Measurements from ENCODE around the gene TSC22D4.

Gene TSC22D4

DNA sequence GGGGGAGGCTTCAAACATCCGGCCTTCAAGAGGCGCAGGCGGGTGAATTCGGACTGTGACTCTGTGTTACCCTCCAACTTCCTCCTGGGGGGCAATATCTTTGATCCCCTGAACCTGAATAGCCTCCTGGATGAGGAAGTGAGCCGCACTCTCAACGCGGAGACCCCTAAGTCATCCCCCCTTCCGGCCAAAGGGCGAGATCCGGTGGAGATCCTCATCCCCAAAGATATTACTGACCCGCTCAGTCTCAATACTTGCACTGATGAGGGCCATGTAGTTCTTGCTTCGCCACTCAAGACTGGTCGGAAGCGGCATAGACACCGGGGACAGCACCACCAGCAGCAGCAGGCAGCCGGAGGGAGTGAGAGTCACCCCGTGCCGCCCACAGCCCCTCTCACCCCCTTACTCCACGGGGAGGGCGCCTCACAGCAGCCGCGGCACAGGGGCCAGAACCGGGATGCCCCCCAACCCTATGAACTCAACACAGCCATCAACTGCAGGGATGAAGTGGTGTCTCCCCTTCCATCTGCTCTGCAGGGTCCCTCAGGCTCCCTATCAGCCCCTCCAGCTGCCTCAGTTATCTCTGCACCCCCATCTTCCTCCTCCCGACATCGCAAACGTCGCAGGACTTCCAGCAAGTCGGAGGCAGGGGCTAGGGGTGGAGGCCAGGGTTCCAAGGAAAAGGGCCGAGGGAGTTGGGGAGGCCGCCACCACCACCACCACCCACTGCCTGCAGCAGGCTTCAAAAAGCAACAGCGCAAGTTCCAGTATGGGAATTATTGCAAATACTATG, 48.3 kb downstream of the TSC22D4 start:
- DNase-seq (ENCODE audit: low read depth in 1 of 2, low spot score in 1 of 2) = peak in 1 of 2 donors; percentile 28

DNA sequence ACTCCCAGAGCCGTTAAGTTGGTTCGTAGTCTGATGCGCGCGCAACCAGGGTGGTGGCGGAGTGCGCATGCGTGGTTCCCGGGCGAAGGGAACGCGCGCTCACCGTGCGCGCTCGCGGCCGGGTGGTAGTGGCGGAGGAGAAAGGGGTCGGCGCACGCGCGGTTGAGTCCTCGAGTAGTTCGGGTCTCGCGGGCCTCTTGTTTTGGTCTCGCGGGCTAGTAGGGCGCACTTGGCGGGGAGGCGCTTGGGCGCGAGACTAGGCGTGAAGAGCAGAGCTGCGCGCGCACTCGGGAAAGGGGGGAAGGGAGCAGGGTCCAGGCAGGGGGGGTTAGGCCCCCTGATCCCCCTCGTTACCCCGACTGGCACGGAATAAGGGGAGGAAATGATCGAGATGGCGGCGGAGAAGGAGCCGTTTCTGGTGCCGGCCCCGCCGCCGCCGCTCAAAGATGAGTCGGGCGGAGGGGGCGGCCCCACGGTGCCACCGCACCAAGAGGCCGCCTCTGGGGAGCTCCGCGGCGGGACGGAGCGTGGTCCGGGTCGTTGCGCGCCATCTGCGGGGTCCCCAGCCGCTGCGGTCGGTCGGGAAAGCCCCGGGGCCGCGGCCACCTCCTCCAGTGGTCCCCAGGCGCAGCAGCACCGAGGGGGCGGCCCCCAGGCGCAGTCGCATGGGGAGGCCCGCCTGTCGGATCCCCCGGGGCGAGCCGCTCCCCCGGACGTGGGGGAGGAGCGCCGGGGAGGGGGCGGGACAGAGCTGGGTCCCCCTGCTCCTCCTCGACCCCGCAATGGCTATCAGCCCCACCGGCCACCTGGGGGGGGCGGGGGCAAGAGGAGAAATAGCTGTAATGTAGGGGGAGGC, 49.1 kb downstream of the TSC22D4 start, which contains the start of gene MEPCE:
Gene MEPCE, plus strand, starts transcription at position 195 of the 856 bp plus-strand sequence. Its CDS starts 188 bp downstream, at position 383.
- peak; percentile 94 to 96 for DNase-seq (ENCODE audit: low read depth in 1 of 2, low spot score in 1 of 2)

DNA sequence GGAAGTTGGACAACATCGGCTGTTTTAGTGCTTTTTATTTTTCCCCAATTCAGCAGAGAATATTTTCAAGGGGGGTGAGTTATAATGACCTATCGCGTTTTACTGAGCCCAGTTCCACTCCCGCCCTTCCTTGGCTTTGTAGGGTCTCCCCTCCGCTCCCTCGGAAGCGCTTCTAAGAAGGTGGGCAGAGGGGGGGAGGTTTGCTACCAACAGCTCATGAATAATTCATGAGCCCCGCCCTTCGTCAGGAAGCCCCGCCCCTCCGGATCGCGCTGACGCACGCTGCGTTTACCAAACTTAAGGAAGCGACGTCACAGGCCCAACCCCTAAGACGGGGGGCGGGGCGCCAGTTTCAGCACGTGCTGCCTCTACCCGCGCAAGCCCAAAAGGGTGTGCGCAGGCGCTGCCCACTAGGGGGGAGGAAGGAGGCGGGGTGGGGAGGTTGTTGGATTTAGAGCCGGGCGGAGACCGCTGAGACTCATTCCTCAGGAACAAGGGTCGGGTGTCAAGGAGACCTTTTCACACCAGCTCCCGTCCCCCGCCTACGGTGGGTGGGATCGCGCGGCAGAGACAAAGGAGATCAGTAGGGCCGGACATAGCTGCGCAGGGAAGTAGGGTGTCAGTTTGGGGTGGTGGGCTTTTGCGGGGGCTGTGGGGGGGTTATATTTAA, 49.9 kb downstream of the TSC22D4 start:
- DNase-seq (ENCODE audit: low read depth in 1 of 2, low spot score in 1 of 2) = peak; percentile 100

DNA sequence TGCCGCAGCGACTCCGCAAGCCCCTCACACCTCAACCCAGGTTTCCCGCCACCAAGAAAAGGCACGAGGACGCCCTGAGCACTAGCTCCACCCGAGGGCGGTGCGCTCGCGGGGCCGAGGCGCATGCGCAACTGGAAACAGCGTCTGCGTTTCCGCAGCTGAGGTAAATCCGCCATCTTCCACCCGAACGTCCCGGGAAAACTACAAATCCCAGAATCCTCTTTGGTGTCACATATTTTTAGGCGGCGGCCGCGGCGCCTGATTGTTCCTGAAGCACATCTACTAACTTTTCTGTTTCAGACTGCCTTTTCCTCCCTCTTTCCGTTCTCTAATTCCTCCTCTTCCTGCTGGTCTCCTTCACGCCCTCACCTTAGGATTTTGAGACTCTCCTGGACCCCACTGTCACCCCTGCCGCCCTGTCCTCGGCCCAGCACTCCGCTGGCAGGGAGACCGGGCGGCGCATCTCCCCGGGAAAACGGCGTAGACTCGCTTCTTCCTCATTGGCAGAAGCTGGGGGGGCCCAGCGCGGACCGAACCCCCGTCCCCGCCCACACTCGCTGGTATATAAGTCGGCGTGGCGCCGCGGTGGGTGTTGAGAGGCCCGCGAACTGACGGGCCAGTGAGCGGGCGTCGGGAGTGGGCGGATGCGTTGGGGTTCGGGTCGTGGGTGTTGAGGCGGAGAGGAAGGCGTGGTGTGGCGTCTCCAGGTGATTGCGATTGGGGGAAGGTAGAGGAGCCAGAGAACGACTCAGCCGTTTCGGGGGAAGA, 50.6 kb downstream of the TSC22D4 start, which contains the start of gene ZCWPW1:
Gene ZCWPW1, minus strand, starts transcription at position 505 of the 768 bp plus-strand sequence. CDS start 8,054 bp downstream, outside the sequence.
- peak; percentile 90 to 95 for DNase-seq (ENCODE audit: low read depth in 1 of 2, low spot score in 1 of 2)

DNA sequence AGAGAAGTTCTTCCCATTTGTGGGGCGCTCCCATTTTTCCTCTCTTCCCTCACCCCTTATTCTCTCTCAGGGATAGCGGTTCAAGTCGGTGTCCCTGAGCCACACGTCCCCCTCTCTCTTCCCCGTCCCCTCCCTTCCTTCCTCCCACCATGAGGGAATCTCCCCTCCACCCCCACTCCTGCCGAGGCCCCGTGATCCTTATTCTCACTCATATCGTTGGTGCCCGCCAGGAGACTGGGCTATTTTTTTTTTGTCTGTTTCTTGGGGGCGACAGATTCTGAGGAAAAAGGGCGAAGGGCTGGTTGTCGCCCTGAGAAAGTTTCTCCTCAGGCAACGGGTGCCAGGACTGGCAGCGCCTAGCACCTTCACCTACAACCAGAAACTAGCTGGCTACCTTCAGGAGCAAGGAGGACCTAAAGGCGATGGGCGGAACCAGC, 51.2 kb downstream of the TSC22D4 start:
- no peak for DNase-seq (ENCODE audit: low read depth in 1 of 2, low spot score in 1 of 2)

DNA sequence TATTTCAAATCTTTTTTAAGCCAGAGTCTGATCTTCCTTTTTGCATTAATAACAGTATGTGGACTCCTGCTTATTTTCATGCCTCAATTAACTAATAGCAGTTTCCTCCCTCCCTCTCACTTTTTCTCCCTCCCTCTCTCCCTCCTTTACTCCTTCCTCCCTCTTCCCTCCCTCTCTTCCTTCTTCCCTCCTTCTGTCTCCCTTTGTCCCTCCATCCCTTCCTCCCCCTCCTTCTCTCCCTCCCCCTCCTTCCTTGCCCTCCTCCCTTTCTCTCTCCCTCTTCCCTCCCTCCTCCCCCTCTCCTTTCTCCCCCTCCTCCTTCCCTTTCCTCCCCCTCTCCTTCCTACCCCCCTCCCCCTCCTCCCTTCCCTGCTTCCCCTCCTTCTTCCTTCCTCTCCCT, 52.5 kb downstream of the TSC22D4 start:
- DNase-seq (ENCODE audit: low read depth in 1 of 2, low spot score in 1 of 2) = no peak

DNA sequence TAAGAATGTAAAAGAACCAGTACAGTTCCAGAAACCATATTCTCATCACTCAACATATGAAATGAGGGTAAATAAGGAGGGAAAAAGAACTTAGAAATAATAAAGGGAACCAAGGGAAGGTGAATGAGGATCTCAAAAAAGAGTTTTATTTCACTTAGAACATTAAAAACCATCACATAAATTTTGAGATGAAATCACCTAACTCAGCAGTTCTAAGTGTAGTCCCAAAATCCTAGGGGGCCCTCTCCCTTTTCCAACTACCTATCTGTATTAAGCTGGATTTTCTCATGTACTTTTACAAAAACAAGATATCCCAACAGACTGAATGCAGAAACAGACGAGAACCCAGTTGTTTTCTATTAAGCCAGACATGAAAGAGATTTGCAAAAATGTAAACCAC, 53.7 kb downstream of the TSC22D4 start:
- no peak for DNase-seq (ENCODE audit: low read depth in 1 of 2, low spot score in 1 of 2)

DNA sequence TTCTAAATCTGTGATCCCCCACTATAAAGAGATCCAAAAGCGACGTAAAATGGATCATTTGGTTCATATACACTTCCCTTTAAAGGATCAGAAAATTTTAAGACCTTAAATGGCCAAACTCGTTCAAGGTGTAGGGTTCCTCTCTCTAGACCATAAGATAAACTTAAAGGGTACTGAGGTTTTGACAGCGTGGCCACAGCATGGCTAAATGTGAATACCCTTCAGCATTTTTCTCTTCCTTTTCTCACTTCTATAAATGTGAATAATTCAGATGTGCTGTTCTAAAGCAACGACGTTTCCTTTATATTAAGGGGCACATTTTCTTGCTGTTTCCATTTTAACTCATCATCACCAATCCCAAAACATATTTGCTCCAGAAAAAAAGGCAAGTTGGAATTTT, 55.7 kb downstream of the TSC22D4 start:
- DNase-seq (ENCODE audit: low read depth in 1 of 2, low spot score in 1 of 2) = no peak

DNA sequence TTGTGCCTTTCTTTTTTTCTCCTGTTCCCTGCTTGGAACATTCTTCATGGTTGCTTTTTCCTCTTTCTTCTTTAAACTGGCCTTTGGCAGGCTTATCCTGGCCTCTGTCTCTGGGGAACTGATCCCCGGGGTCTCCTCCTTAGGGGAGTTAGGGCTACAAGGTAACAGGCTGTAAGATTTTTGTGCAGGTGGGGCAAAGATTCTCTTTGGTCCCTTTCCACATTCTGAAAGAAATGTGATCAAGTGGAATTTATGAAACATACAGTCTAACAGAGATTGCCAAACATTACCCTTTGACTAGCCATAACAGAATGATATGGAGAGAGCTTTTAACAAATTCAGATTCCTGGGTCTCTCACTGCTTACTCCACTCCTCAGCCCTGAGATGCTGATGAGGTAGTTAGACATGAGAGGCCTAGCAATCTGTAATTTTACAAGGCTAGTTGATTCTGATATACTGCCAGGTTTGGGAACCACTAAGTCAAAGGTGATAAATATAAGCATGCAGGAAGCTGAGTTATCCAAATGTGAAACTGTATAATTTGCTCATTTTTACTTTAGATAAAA, 59.3 kb downstream of the TSC22D4 start:
- DNase-seq (ENCODE audit: low read depth in 1 of 2, low spot score in 1 of 2) = no peak

DNA sequence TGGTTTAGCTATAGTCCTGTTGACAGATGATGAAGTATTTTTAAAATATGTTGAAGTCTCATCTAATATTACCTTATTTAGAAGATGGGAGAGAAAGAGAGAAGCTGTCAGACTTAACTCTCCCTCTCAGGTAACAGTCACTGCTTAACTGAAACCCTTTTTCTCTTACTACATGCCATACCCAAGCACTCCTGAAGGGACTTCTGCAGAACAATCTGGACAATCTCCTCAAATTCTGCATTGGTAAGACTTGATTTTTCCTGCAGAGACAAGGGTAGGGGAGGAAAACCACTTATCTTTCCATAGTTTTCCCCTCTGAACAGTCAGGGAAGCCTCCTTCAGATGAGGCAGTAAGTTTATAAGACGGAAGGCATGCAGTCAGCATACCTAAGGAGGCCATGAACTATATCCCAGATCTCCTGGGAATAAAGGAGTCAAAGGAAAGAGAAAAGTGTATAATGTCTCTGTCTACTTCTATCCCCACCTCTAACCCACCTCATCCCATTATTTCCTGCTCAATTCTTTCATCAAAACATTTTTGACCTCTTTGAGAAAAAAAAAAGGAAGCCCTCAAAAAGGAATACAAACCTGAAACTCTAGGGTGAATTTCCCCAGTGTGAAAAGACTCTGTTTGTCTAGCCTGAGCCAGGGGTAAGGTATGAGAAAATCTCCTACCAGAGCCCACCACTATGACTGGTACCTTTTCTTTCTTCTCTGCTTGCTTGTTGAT, 59.9 kb downstream of the TSC22D4 start:
- no peak for DNase-seq (ENCODE audit: low read depth in 1 of 2, low spot score in 1 of 2)
